Neural cell (in vitro differentiated cells): ENCODE measurements around the gene AEBP1.

ENCODE experiments used
- EP300 ChIP-seq: fragments of 450-650 bp; conservative IDR thresholded peaks from 2 replicates; pipeline ENCODE4 v1.6.1; 2014; ENCODE audit warnings: antibody characterized with exemption, mild to moderate bottlenecking, moderate library complexity; ENCODE audit not compliant: poor library complexity, severe bottlenecking
- EZH2 ChIP-seq: fragments of 200-600, 300-800 bp; shearing (Covaris generic), sonication (generic); IDR thresholded peaks from 2 replicates; pipeline ENCODE4 v1.6.1; 2014; ENCODE audit warnings: antibody characterized with exemption, low read length, borderline replicate concordance, mild to moderate bottlenecking; ENCODE audit not compliant: insufficient read depth, poor library complexity, severe bottlenecking
- MXI1 ChIP-seq: fragments of 450-650 bp; conservative IDR thresholded peaks from 2 replicates; pipeline ENCODE4 v1.6.1; 2014; ENCODE audit warnings: antibody characterized with exemption, mild to moderate bottlenecking; ENCODE audit not compliant: poor library complexity, severe bottlenecking
- POLR2AphosphoS5 ChIP-seq: IDR thresholded peaks from 2 replicates; pipeline ENCODE4 v1.6.1; 2012
- RAD21 ChIP-seq: fragments of 450-650 bp; conservative IDR thresholded peaks from 2 replicates; pipeline ENCODE4 v1.6.1; 2014; ENCODE audit warnings: antibody characterized with exemption, mild to moderate bottlenecking, moderate library complexity
- REST ChIP-seq: IDR thresholded peaks from 2 replicates; pipeline ENCODE4 v1.6.1; 2012; ENCODE audit warnings: borderline replicate concordance
- SMC3 ChIP-seq: fragments of 450-650 bp; conservative IDR thresholded peaks from 2 replicates; pipeline ENCODE4 v1.6.1; 2014; ENCODE audit warnings: antibody characterized with exemption, mild to moderate bottlenecking, moderate library complexity; ENCODE audit not compliant: poor library complexity
- TF ChIP-seq, protein P1 (sequence below): fragments of 450-650 bp; IDR thresholded peaks from 2 replicates; pipeline ENCODE4 v1.5.1; 2014; ENCODE audit warnings: antibody characterized with exemption, mild to moderate bottlenecking, moderate library complexity; ENCODE audit not compliant: poor library complexity, severe bottlenecking

DNA sequence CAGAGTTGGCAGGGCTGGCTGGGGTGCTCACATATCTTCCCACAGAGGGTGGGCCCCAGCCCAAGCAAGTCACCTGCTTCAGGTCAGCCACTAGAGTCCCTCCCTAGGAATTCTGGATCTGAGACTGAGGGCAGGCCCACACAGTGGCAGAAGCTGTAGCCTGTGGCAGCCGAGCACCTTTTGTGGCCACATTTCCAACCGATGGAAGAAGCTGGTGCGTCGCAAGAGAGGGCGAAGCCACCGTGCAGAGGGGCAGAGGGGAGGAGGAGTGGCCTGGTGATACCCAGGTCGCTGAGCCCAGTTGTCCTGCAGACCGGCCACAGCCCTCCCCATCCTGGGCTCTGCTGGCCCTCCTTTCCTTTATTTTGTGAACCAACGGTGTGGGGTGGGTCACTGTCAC is 27.1 kb upstream of the AEBP1 start:
- no peak for TF ChIP-seq POLR2AphosphoS5
- TF ChIP-seq, protein P1, sequence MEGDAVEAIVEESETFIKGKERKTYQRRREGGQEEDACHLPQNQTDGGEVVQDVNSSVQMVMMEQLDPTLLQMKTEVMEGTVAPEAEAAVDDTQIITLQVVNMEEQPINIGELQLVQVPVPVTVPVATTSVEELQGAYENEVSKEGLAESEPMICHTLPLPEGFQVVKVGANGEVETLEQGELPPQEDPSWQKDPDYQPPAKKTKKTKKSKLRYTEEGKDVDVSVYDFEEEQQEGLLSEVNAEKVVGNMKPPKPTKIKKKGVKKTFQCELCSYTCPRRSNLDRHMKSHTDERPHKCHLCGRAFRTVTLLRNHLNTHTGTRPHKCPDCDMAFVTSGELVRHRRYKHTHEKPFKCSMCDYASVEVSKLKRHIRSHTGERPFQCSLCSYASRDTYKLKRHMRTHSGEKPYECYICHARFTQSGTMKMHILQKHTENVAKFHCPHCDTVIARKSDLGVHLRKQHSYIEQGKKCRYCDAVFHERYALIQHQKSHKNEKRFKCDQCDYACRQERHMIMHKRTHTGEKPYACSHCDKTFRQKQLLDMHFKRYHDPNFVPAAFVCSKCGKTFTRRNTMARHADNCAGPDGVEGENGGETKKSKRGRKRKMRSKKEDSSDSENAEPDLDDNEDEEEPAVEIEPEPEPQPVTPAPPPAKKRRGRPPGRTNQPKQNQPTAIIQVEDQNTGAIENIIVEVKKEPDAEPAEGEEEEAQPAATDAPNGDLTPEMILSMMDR = no peak
- TF ChIP-seq REST = no peak
- no peak for TF ChIP-seq EZH2
- no peak for TF ChIP-seq MXI1
- no peak for TF ChIP-seq RAD21
- TF ChIP-seq EP300 = no peak
- TF ChIP-seq SMC3 = no peak
